T47D (cell line): Measurements from ENCODE around the gene ZNF266.

Experiments used
- DNase-seq, 2 experiments: peaks; one replicate each; pipeline versions ENCODE4 v3.0.0 to v3.0.0-alpha.2; 2011 to 2012; ENCODE audit warnings: low read depth in 1 of 2, low spot score in 1 of 2
- JUND ChIP-seq: IDR thresholded peaks from 2 replicates; pipeline ENCODE4 v1.6.1; 2012; ENCODE audit warnings: low read depth
- in situ Hi-C: cut with HindIII; loops from 2 replicates; pipeline ENCODE4 v1.10.0; 2016; ENCODE audit warnings: low sequenced_read_pairs, low pct_unique_long_range_greater_than_20kb

Gene ZNF266

GRCh38 chr19:9435279-9436268, at the start of gene ZNF266:
ZNF266 (minus strand) TSS chr19:9435573; CDS start chr19:9420089, 15,484 bp downstream.
- DNase-seq, result peak; percentile 69 to 91
- in situ Hi-C loops, result no loop called here
- no peak for TF ChIP-seq JUND

GRCh38 chr19:9485140-9485539, 49.8 kb upstream of the ZNF266 start:
- no peak for TF ChIP-seq JUND
- in situ Hi-C loops, result no loop called here
- DNase-seq, result no peak

- in situ Hi-C loops, result no loop called here
- no peak for TF ChIP-seq JUND
- DNase-seq, result no peak
These were observed 39.6 kb upstream of the ZNF266 start for GRCh38 chr19:9474975-9475374.

DNA sequence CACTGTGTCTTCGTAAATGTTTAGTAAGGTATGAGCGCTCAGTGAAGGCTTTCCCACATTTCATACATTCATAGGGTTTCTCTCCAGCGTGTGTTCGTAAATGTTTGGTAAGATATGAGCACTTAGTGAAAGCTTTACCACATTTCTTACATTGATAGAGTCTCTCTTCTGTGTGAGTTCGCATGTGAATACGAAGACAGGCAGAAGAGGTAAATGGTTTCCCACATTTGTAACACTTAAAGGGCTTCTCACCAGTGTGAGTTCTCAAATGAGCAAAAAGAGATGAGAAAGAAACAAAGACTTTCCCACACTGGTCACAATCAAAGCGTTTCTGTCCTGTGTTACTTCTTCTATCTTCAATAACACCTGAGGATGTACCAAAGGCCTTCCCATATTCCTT, 31.8 kb upstream of the ZNF266 start:
- no peak for TF ChIP-seq JUND
- in situ Hi-C loops, result no loop called here
- DNase-seq, result no peak

- in situ Hi-C loops, result no loop called here
- DNase-seq, result no peak
- no peak for TF ChIP-seq JUND
These were observed 26.6 kb upstream of the ZNF266 start for GRCh38 chr19:9461938-9462337.

GRCh38 chr19:9456018-9456689, 20.8 kb upstream of the ZNF266 start:
- in situ Hi-C loops, result no loop called here
- no peak for DNase-seq
- no peak for TF ChIP-seq JUND

DNA sequence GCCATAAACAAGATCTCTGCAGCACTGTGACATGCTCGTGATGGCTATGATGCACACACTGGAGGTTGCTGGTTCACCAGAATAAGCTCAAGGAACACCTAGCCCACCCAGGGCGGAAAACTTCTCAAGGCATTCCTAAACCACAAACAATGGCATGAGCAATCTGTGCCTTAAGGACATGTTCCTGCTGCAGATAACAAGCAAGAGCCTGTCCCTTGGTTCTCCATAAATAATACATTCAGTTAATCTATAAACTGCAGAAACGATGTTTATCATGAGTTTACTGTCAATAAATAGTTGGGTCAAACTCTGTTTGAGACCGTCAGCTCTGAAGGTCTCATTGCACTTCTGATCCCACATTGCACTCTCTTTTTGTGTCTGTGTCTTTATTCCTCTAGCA, 18.6 kb upstream of the ZNF266 start:
- in situ Hi-C loops, result no loop called here
- no peak for DNase-seq
- no peak for TF ChIP-seq JUND

DNA sequence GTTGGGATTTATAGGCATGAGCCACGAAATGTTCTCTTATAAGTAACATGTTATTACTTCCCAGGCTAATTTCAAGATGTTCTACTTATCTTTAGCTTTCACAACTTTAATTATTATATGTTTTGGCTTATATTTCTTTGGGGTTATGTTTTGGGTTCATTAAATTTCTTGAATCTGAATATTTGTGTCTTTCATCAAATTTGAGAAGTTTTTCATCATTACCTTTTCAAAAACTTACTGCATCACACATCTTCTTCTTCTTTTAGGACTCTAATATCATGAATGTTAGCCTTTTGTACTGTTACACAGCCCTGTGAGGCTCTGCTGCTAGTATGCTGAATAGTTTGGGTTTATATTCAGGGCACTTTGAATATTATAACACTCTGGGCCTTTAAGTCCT, 9.7 kb upstream of the ZNF266 start:
- no peak for TF ChIP-seq JUND
- no peak for DNase-seq
- in situ Hi-C loops, result no loop called here

GRCh38 chr19:9436358-9436757, 985 bp upstream of the ZNF266 start:
- no peak for TF ChIP-seq JUND
- DNase-seq, result no peak
- in situ Hi-C loops, result no loop called here

DNA sequence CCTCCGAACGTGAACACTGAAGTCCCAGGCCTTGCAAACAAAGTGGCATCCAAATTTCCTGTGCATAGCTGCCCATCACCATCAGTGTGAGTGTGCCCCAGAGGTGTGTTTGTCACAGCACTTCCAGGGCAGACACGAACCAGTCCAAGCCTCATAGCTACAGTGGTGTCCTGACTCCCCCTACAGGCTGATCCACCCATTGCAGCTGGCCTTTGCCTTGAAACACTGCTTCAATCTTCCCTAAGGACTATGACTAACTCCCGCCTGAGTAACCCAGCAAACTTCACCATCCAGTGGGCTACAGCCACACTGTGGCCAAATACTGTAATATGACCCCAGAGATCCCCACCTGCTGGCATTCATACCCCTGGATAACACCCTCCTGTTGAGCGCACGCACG, 3.9 kb downstream of the ZNF266 start:
- in situ Hi-C loops, result no loop called here
- TF ChIP-seq JUND, result no peak
- DNase-seq, result peak in 1 of 2 experiments; percentile 72

DNA sequence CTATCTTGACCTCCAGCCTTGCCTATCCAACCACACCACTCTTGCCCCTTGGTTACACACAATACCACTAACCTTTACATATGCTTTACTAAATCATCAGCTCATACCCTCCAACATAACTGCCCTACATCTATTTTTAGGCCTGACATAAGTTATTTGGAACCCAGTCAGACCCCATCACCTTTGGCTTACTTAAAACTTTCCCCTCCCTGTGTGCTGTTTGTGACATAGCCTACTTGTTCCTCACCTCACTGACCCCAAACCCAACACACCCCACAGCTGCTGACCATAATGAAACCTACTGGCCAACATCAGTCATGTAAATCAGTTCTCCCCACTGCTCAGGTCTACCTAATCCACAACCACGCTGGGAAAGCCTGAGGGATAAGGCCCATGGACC, 4.9 kb downstream of the ZNF266 start:
- TF ChIP-seq JUND, result no peak
- DNase-seq, result no peak
- in situ Hi-C loops, result no loop called here

DNA sequence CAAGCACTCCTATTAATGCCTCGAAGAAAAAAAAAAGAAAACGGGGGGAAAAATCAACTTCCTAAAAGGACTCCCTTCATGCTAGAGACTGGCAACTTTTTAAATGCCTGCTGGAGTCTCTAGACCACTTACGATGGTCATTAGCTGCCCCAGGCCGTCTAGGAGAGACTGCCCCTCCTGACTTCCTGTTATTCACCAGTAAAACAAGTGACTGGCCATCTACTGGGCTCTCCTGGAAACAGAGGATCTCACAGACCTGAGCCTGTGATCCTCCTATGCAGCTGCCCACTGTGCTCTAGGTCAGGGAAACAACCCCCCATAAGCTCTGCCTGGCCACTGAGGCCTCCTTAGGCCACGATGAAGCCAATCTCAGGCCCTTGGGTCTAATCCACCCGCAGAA, 7.4 kb downstream of the ZNF266 start:
- no peak for DNase-seq
- no peak for TF ChIP-seq JUND
- in situ Hi-C loops, result no loop called here
